OCI-LY3 (cell line): ENCODE measurements around the gene NOP14.

ENCODE experiments used
- EZH2phosphoT487 ChIP-seq: fragments of 200-600 bp; shearing (Covaris generic); IDR thresholded peaks from 2 replicates; pipeline ENCODE4 v1.6.1; 2018; ENCODE audit warnings: antibody characterized with exemption, mixed run types, low read depth
- TF ChIP-seq, protein P1 (sequence below): fragments of 200-600, 300-600 bp; sonication (generic); IDR thresholded peaks from 2 replicates; pipeline ENCODE4 v1.5.1; 2014; ENCODE audit warnings: antibody characterized with exemption, low read length, low read depth

- TF ChIP-seq, protein P1, sequence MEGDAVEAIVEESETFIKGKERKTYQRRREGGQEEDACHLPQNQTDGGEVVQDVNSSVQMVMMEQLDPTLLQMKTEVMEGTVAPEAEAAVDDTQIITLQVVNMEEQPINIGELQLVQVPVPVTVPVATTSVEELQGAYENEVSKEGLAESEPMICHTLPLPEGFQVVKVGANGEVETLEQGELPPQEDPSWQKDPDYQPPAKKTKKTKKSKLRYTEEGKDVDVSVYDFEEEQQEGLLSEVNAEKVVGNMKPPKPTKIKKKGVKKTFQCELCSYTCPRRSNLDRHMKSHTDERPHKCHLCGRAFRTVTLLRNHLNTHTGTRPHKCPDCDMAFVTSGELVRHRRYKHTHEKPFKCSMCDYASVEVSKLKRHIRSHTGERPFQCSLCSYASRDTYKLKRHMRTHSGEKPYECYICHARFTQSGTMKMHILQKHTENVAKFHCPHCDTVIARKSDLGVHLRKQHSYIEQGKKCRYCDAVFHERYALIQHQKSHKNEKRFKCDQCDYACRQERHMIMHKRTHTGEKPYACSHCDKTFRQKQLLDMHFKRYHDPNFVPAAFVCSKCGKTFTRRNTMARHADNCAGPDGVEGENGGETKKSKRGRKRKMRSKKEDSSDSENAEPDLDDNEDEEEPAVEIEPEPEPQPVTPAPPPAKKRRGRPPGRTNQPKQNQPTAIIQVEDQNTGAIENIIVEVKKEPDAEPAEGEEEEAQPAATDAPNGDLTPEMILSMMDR, result peak; percentile 16; the same call in 1 of the 2 replicates
- no peak for TF ChIP-seq EZH2phosphoT487
Observed at GRCh38 chr4:2963175-2963965, at the start of gene NOP14, which contains the start of gene GRK4.
